HG02840 (cell line): ENCODE results near the gene SLCO3A1.

Source experiments
- ATAC-seq: cut with Tn5 transposase; IDR thresholded peaks from one replicate; pipeline ENCODE4 v1.9.1; 2021; ENCODE audit warnings: mild to moderate bottlenecking, moderate library complexity, moderate number of reproducible peaks; ENCODE audit not compliant: unreplicated experiment, low FRiP score

Gene SLCO3A1

DNA sequence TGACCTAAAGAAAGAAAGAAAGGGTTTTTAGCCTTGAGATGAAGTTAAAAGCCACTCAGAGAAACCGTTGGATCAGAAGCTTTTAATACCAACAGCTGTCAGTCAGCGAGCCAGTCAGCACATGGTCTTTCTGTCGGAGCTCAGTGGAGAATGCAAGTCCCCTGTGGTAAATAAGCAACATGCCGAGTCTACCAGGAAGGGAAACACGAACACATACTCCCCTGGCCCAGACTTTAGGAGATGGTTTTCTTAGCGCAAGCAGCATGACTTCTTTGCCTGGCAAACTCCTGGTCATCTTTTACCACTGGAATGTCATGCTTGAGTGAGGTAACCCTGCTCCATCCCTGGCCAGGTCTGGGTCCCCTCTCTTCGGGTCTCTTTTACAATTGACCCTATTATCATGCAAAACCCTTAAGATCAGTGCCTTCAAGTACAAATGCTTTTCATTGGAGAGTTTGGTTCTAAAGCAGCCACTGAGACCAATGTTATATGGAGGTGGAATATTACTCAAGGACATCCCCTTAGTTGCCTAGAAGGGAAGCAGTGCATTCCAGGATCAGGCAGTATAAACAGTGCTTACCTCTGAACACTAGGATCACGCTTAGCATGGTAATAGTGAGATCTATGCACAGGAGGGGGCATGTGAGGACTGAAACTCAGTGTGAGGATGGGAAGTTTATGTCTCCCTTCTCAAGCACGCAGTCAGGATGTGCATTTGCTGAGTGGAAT lies 28.2 kb downstream of the SLCO3A1 start:
- ATAC-seq, result no peak

- ATAC-seq, result no peak
These were observed 29.5 kb downstream of the SLCO3A1 start for GRCh38 chr15:91882858-91883586.

DNA sequence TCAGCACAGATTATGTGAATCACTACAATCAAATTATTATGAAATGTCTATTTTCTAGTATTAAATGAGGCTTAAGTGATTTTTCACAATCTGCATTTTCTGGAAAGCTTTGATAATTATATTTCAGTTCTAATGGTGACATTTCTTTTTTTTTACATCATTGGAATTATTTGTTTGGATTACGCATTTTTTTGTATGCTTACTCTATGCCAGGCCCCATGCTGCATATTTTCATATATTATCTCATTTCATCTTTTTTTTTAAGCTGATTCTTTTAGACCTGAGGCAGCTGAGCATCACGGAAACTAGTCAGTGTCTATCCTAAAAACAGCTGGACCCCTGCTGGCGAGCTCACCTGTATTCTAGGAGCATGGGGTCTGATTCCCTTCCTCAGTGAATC lies 31.1 kb downstream of the SLCO3A1 start:
- ATAC-seq, result no peak

GRCh38 chr15:91885054-91885453 lies 31.5 kb downstream of the SLCO3A1 start:
- ATAC-seq, result no peak

GRCh38 chr15:91885714-91886270 lies 32.3 kb downstream of the SLCO3A1 start:
- ATAC-seq, result no peak

GRCh38 chr15:91886878-91887277 lies 33.4 kb downstream of the SLCO3A1 start:
- ATAC-seq, result no peak

- no peak for ATAC-seq
These were observed 33.8 kb downstream of the SLCO3A1 start for GRCh38 chr15:91887321-91887720.

GRCh38 chr15:91887921-91888373 lies 34.4 kb downstream of the SLCO3A1 start:
- no peak for ATAC-seq

- ATAC-seq, result no peak
These were observed 35.8 kb downstream of the SLCO3A1 start for GRCh38 chr15:91889111-91889815.

- no peak for ATAC-seq
These were observed 37.1 kb downstream of the SLCO3A1 start for GRCh38 chr15:91890614-91891013.

GRCh38 chr15:91891101-91891500 lies 37.6 kb downstream of the SLCO3A1 start:
- no peak for ATAC-seq

- ATAC-seq, result no peak
These were observed 38.4 kb downstream of the SLCO3A1 start for GRCh38 chr15:91891788-91892345.

DNA sequence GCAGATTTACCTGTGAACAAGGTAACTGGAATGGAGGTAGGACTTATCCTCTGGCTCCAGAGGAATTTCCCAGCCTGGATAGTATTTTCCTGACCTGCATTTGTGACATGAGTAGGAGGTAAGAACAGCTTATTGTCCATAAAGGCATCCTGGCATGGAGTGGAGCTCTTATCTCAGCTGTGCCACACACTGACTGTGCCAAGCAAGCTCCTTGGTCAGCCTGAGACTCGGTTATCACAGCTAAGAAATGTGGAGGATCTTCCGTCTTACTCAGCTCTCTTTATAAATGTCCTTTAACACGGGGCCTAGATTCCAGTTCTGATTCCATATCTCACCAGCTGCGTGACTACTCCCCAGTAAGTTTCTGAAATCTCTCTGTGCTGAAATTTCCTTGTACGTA lies 38.9 kb downstream of the SLCO3A1 start:
- no peak for ATAC-seq

DNA sequence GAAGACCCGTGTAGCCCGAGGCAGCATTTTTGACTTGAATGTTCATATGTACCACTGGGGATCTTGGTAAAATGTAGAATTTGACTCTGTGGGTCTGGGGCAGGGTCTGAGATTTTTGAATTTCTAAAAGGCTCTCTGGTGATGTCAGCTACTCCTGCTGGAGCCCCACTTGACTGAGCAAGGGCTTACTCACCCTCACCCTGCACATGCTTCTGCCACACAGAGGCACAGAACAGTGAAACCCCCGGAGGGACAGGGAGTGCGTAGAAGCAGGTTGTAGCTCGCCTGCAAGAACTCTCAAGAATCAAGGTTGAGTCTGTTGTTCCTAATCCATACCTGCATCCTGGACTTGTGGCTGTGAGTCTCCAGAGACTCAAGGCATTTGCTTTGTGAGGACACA lies 41.1 kb downstream of the SLCO3A1 start:
- ATAC-seq, result no peak

- no peak for ATAC-seq
These were observed 41.5 kb downstream of the SLCO3A1 start for GRCh38 chr15:91895051-91895450.

GRCh38 chr15:91896341-91897055 lies 43.0 kb downstream of the SLCO3A1 start:
- ATAC-seq, result no peak

- ATAC-seq, result no peak
These were observed 44.3 kb downstream of the SLCO3A1 start for GRCh38 chr15:91897585-91898372.

GRCh38 chr15:91898843-91899242 lies 45.3 kb downstream of the SLCO3A1 start:
- ATAC-seq, result no peak

GRCh38 chr15:91904942-91905341 lies 51.4 kb downstream of the SLCO3A1 start:
- no peak for ATAC-seq
